ENCODE results near the gene EFCAB5. TPM values are rescaled to one million over a fixed set of nuclear protein-coding genes. Genes with fewer than 3 reads are reported as not detected.

The EFCAB5 gene
- total and polyA plus RNA-seq, 10 of the 15 experiments (the other 5 are each of a cell fraction or from before 2014, with no cell fraction given), result 0.39 to 2.6 (median 1.0) TPM

DNA sequence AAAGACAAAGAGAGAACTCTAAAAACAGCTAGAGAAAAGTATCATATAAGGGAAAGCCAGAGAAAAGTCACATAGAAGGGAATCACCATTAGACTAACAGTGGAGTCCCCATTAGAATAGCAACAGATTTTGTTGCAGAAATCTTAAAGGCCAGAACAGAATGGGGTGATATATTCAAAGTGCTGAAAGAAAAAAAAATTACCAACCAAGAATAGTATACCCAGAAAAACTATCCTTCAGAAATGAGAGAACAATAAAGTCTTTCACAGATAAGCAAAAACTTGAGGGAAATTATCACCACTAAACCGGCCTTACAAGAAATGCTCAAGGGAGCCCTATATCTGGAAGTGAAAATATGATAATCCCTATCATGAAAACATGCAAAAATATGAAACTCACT is 123.3 kb downstream of the EFCAB5 start (continued):
- TF ChIP-seq, protein P1, sequence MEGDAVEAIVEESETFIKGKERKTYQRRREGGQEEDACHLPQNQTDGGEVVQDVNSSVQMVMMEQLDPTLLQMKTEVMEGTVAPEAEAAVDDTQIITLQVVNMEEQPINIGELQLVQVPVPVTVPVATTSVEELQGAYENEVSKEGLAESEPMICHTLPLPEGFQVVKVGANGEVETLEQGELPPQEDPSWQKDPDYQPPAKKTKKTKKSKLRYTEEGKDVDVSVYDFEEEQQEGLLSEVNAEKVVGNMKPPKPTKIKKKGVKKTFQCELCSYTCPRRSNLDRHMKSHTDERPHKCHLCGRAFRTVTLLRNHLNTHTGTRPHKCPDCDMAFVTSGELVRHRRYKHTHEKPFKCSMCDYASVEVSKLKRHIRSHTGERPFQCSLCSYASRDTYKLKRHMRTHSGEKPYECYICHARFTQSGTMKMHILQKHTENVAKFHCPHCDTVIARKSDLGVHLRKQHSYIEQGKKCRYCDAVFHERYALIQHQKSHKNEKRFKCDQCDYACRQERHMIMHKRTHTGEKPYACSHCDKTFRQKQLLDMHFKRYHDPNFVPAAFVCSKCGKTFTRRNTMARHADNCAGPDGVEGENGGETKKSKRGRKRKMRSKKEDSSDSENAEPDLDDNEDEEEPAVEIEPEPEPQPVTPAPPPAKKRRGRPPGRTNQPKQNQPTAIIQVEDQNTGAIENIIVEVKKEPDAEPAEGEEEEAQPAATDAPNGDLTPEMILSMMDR (IDR thresholded peaks at IDR 0.05 in 2 of 3, conservative IDR thresholded peaks at IDR 0.05 in 1 of 3; ENCODE audit: control insufficient read depth in 2 of 3, extremely low read depth in 1 of 3, insufficient read depth in 1 of 3, low read depth in 3 of 3, low read length in 3 of 3), result no peak
- no peak for TF ChIP-seq TARDBP (IDR thresholded peaks at IDR 0.05; ENCODE audit: borderline replicate concordance)

DNA sequence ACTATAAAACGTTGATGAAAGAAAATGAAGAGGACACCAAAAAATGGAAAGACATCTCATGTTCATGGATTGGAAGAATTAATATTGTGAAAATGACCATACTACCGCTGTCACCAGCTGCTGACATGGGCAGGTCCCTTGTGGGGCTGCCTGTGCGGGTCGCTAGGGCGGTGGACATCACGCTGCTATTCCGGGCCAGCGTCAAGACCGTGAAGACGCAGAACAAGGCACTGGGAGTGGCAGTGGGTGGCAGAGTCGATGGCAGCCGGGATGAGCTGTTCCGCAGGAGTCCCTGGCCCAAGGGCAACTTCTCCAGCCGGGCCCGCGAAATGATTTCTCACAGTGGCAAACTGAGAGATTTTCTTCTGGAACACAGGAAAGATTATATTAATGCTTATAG is 127.0 kb downstream of the EFCAB5 start:
- 72% methylated on average over 16 of the region's 16 CpGs for WGBS (ENCODE audit: insufficient coverage, insufficient replicate concordance, low lambda C conversion rate, missing lambda C conversion rate)
- TF ChIP-seq NR2C1 (IDR thresholded peaks at IDR 0.05) (no peak), BHLHE40 (IDR thresholded peaks at IDR 0.05; ENCODE audit: borderline replicate concordance in 1 of 2, low read depth in 2 of 2, low read length in 1 of 2) (no peak), FOXM1 (IDR thresholded peaks at IDR 0.05; ENCODE audit: low read depth, low read length) (no peak), ELK1 (IDR thresholded peaks at IDR 0.05; ENCODE audit: low read depth, low read length) (no peak), IRF4 (IDR thresholded peaks at IDR 0.05; ENCODE audit: low read depth, low read length) (no peak), ZBTB4 (CRISPR knock-in tag; IDR thresholded peaks at IDR 0.05) (no peak), RFX5 (IDR thresholded peaks at IDR 0.05; ENCODE audit: low read depth, low read length) (no peak), MXI1 (IDR thresholded peaks at IDR 0.05; ENCODE audit: low read depth, low read length) (no peak), RAD21 (IDR thresholded peaks at IDR 0.05; ENCODE audit: insufficient read depth, low read depth, low read length) (no peak), TAF1 (IDR thresholded peaks at IDR 0.05; ENCODE audit: borderline replicate concordance, low read depth, low read length) (no peak), MYC (IDR thresholded peaks at IDR 0.05; ENCODE audit: insufficient read depth, insufficient read length, insufficient replicate concordance, low read length, severe bottlenecking) (no peak), TCF3 (IDR thresholded peaks at IDR 0.05; ENCODE audit: borderline replicate concordance, insufficient read depth, low read depth, low read length) (no peak)
- ChIA-PET SMC1A (ENCODE audit: uncharacterized antibody, unreplicated experiment) (no interaction called here), RAD21 (ENCODE audit: unreplicated experiment) (no interaction called here), CTCF (interaction anchor here (0.9 kb wide), 1 partner anchor 36 kb away, joined by 4 read pairs; no protein-coding TSS in a partner anchor), POLR2A (no interaction called here)
- intact Hi-C loops (cut with micrococcal nuclease; ENCODE audit: unreplicated experiment) (no loop called here), in situ Hi-C loops (cut with MboI) (loop anchor here (10.0 kb wide), 1 partner anchor 724 kb away; no protein-coding TSS in a partner anchor)
- no peak for FAIRE-seq
- DNase-seq (ENCODE audit: low read depth, low spot score), result no peak
- Histone ChIP-seq H4K20me1 (ENCODE audit: control insufficient read depth, insufficient read depth) (no peaks in the 10 kb centered on the region), H2AFZ (ENCODE audit: control insufficient read depth, low read depth, low read length) (no peak overlapping the region), H3K4me3 (no peak overlapping the region), H3K36me3 (ENCODE audit: control insufficient read depth in 2 of 2, insufficient read depth in 2 of 2, low read length in 1 of 2) (no peaks in the 10 kb centered on the region), H3K4me1 (ENCODE audit: control insufficient read depth, insufficient read depth, low read length) (no peaks in the 10 kb centered on the region), H3K27ac (ENCODE audit: control insufficient read depth, insufficient read depth) (no peak overlapping the region), H3K9me3 (replicated peaks; ENCODE audit: control insufficient read depth, insufficient read depth, low read length) (peaks cover 4% of the 10 kb centered on the region), H3K79me2 (ENCODE audit: control insufficient read depth, insufficient read depth, low read length) (no peaks in the 10 kb centered on the region), H3K4me2 (ENCODE audit: control insufficient read depth, insufficient read depth) (no peak overlapping the region), H3K27me3 (replicated peaks in 1 of 2; ENCODE audit: control insufficient read depth in 2 of 2, insufficient read depth in 2 of 2, low read length in 1 of 2) (no peaks in the 10 kb centered on the region), H3K9ac (ENCODE audit: control insufficient read depth, insufficient read depth, low read length) (no peak overlapping the region)
- no TSS peak for BruUV-seq (replicated peaks)
- ATAC-seq, result no peak

Data from GM12878 (cell line).